NCI-H345 treated with DMSO at 0.1 percent for 48 hours (cell line): ENCODE results near the gene KLRC3.
"Not testable (repeated sequence)": the region's sequence is repeated elsewhere in the genome, so short reads cannot be mapped to it uniquely, and the experiment has no call there.

Experiments used
- DNase-seq: peaks from one replicate; lab custom pipeline; 2025; ENCODE audit not compliant: unreplicated experiment; lab: John Stamatoyannopoulos, UW

Gene KLRC3

GRCh38 chr12:10404798-10405197 is 15.6 kb downstream of the KLRC3 start:
- DNase-seq, result no peak

GRCh38 chr12:10400829-10401228 is 19.6 kb downstream of the KLRC3 start:
- no peak for DNase-seq

GRCh38 chr12:10398168-10398567 is 22.2 kb downstream of the KLRC3 start:
- DNase-seq, result no peak

GRCh38 chr12:10397296-10397695 is 23.1 kb downstream of the KLRC3 start:
- DNase-seq, result no peak

GRCh38 chr12:10396176-10396575 is 24.2 kb downstream of the KLRC3 start:
- not testable (repeated sequence) for DNase-seq

- DNase-seq, result no peak
Measured at GRCh38 chr12:10395390-10395998, 24.9 kb downstream of the KLRC3 start.

- not testable (repeated sequence) for DNase-seq
Measured at GRCh38 chr12:10394531-10395152, 25.8 kb downstream of the KLRC3 start.

- DNase-seq, result no peak
Measured at GRCh38 chr12:10393291-10393690, 27.1 kb downstream of the KLRC3 start.

- DNase-seq, result no peak
Measured at GRCh38 chr12:10392394-10392930, 27.9 kb downstream of the KLRC3 start.

- DNase-seq, result not testable (repeated sequence)
Measured at GRCh38 chr12:10390991-10391390, 29.4 kb downstream of the KLRC3 start.

- DNase-seq, result no peak
Measured at GRCh38 chr12:10389904-10390303, 30.5 kb downstream of the KLRC3 start, which contains the start of gene KLRK1. KLRK1 (minus strand) TSS chr12:10390041; CDS start chr12:10388810, 1,231 bp downstream.

GRCh38 chr12:10388624-10389413 is 31.6 kb downstream of the KLRC3 start:
- no peak for DNase-seq

- not testable (repeated sequence) for DNase-seq
Measured at GRCh38 chr12:10387498-10387897, 32.9 kb downstream of the KLRC3 start.

- DNase-seq, result no peak
Measured at GRCh38 chr12:10386857-10387256, 33.5 kb downstream of the KLRC3 start.

GRCh38 chr12:10385166-10385613 is 35.2 kb downstream of the KLRC3 start:
- no peak for DNase-seq

GRCh38 chr12:10384191-10384590 is 36.2 kb downstream of the KLRC3 start:
- DNase-seq, result no peak

GRCh38 chr12:10381928-10382628 is 38.3 kb downstream of the KLRC3 start:
- no peak for DNase-seq

- DNase-seq, result not testable (repeated sequence)
Measured at GRCh38 chr12:10378737-10379136, 41.7 kb downstream of the KLRC3 start.

GRCh38 chr12:10374624-10375018 is 45.8 kb downstream of the KLRC3 start:
- no peak for DNase-seq

GRCh38 chr12:10372559-10372958 is 47.8 kb downstream of the KLRC3 start:
- DNase-seq, result no peak
